ENCODE measurements around the gene AGTRAP.

AGTRAP gene

DNA sequence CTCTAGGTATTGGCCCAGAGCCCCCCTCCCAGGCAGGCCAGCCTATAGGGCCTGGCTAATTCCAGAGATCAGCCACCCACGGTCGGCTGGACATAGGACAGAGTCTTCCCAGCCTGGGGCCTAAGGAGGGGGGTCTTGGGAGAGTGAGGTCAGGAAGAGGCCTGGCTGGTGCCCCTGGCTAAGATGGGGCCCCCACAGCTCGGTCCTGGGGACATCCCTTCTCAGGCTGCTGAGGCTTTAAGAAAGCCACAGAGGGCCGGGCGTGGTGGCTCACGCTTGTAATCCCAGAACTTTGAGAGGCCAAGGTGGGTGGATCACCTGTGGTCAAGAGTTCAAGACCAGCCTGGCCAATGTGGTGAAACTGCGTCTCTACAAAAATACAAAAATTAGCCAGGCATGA, 28.6 kb downstream of the AGTRAP start:
- DNase-seq, result no peak

DNA sequence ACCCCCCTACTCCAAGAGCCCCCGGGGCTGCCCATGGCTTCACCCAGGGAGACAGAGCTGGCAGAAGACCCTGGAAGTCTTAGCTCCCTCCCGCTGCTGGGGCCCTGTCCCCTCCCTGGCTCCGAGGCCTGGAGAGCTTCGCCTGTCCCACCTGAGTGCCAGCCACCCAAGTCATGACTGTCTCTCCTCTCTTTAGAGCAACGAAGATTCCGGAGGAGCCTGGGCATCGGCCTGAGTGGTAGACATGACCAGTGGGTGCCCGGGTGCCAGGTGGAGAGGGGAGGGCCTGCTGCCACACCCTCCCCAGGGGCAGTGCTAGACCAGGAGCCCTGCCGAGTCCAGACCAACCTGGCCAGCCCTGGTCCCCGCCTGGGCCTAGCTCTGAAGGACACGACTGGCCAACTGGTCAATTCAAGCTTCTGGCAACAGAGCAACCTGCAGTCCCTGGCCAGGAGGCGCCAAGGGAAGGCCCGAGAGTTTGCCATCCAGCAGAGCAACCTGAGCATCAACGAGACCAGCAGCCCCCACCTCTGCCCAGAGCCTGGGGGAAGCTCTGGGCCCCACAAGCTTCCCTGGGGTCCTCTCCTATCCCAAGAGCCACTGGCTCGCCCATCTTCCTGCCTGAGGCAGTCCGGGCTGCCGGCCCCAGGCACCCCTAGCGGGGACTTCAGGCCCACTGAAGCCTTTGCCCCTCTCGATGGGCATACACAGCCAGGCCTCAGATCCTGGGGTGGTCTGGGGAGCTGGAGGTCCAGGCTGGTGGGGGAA, 29.9 kb downstream of the AGTRAP start:
- no peak for DNase-seq

DNA sequence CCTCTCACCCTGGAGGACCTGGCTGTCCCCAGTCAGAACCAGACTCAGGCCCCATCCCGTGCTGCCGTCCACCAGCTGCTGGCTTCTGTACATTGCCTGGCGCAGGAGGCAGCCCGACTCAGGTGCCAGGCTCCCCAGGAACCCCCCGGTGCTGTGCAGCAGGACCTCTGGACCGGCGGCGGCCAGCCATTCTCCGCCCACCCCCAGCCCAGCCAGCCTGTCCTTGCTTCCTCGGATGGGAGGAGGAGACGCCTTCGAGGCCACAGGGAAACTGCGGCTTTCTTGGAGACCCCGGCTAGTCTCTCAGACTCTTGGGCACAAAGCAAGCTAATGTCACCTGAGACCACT, 30.5 kb downstream of the AGTRAP start:
- no peak for DNase-seq

DNA sequence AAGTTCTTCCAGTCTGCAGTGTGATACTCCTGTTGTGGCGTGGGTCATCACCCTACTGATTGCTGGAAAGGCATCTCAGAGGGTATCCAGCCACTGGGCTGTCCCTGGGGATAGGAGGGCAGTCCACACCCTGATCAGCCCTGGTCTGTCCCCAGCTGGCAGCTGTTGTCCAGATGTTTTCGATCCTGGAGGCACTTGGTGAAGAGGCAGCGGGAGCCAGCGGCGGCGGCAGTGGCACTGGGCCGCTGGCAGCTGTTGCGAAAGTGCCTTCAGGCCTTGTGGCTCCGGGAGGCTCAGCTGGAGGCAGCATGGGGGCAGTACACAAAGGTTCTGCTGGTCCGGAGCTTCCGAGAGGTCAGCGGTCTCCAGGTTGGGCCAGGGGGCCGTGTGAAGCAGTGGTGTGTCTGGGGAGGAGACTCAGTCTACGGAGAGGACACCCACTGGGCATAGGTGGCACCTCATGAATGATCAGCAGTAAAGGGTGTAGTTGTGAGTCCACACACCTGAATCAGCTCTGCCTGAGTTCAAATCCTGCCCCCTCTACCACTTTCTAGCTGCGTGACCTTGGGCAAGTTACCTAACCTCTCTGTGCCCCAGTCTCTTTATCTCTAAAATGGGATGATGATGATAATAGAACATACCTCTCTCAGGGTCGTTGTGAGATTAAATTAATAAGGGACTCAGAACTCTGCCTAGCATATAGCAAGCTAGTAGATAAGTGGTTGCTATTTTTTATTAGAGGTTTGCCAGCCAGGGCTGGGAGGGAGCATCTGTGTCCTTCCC, 32.2 kb downstream of the AGTRAP start:
- DNase-seq, result no peak

DNA sequence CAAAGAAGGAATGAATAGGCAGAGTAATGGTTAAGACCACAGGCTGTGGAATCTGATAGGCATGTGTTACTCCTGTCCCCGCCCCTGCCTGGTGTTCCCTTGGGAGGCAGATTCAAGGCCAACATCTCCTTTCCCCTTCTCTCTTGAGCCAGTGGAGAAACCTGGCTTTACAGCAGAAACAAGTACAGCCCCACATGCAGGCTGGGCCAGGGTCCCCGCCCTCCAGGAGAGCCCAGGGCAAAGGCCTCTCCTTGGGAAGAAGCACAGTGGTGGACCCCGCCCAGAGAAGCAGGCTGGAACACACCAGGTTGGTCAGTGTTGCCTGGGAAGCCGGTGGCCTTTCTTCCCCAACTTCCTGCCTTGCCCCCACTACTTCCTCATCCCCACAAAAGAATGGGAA, 32.9 kb downstream of the AGTRAP start:
- no peak for DNase-seq

DNA sequence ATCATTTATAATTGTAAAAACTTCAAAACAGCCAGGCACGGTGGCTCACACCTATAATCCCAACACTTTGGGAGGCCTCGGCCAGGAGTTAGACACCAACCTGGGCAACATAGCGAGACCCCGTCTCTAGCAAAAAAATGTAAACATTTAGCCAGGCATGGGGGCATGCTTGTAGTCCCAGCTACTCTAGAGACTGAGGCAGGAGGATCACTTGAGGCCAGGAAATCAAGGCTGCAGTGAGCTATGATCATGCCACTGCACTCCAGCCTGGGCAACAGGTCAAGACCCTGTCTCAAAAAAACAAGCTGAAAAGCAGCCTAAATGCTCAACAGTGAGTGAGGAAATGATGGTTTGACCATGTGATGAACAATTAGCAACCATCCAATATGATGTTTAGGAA, 33.3 kb downstream of the AGTRAP start:
- DNase-seq, result no peak

DNA sequence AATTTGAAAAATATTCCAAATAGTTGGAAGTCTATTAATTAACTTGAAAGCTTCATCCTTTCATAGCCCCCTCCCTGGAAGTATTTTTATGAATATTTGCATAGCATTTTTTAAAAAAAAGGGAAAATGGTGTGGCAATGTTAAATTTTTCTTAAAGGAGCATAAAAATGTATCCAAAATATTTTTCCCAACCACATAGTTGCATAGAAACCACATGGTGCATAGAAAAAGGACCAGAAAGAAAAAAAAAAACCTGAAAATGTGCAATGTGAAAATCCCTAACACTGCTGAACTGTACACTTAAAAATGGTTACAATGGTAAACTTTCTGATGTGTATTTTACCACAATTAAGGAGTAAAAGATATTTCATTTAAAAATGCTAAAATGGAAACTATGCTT, 34.1 kb downstream of the AGTRAP start:
- no peak for DNase-seq

DNA sequence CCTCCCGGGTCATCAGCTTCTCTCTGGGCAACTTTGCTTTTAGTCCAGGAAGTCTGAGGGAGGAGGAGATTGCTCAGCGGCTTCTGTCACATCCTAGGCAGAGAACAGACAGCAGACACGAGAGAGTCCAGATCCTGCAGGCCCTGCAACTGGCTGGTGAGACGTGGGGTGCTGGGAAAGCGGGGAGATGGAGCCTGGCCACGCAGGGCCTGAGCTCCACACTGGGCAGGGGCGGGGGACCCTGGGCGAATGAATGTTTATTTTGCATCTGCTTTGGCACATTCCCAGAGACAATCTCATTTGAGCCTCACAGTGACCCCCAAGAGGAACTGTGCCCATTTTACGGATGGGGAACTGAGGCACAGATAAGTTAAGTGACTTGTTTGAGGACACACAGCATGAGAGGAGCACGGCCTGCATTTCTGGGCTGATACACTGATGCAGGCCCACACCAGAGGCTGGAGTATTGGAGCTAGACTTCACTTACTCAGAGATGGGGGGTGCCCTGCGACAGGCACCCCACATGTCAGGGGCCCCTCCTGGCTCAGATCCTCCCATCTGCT, 35.6 kb downstream of the AGTRAP start:
- DNase-seq, result no peak

DNA sequence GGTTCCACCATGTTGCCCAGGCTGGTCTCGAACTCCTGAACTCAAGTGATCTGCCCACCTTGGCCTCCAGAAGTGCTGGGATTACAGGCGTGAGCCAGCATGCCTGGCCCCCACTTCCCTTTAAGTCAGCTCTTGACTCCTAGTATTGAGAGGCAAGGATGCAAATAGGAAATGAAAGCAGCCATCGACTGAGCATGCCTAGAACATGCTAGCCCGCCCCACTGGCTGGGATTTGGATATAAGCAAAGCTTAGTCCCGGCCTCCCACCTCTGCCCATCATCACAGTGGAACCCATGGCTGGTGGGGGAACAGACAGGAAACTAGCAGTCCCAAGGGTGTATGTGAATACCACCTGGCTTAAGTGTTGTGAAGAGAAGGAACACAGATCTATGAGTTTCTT, 36.5 kb downstream of the AGTRAP start:
- no peak for DNase-seq

DNA sequence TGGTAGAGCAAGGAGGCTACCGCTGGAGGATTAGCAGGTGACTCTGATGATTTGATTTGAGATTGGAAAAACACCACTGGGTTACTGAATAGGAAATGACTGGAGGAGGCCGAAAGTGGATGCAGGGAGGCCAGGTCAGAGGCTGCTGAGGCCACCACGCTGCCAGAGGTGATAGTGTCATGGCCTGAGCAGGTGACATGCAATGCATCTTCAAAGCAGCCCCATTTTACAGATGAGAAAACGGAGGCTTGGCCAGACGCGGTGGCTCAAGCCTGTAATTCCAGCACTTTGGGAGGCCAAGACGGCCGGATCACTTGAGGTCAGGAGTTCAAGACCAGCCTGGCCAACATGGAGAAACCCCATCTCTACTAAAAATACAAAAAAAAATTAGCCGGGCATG, 38.8 kb downstream of the AGTRAP start:
- DNase-seq, result no peak

DNA sequence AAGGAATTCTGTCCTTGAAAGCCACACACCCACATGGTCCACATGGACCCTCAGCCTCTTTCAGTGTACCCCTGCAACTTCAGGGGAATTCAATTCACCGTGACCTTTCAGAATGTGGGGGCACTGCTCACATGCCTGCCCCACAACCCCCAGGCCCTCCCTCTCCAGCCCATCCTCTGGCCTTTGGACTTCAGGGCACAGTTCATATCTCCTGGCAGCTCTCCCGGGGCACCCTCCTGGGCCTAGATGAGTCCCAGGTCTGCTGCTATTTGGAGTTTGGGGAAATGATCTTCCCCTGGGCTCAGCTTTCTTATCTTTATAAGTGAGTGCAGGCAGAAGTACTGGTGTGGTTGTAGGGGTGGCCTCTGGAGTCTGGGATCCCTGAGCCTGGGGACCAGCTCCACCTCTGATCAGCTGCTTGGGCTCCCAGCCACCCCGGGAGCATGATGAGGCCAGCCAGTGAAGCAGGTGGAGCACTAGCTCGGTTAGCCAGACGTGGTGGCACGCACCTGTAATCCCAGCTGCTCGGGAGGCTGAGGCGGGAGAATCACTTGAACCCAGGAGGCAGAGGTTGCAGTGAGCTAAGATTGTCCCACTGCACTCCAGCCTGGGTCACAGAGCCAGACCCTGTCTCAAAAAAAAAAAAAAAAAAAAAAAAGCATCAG, 41.9 kb downstream of the AGTRAP start:
- DNase-seq, result no peak

DNA sequence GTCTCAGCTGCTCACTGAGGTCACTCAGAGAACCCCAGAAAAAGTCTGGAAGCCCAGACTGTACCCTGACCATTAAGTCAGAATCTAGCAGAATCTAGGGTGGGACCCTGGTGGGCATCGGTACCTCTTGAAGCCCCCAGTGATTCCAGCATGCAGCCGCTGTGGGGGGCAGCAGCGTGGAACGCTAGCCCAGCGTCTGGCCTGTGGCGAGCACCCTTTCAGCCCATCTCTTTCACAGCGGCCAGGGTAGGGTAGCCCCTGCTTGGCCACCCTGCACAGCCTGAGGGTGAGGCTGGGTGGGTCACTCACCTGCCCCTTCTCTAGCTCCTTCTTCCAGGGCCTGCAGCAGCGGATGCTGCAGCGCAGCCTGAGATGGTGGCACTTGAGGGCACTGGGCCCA, 42.4 kb downstream of the AGTRAP start:
- DNase-seq, result no peak

DNA sequence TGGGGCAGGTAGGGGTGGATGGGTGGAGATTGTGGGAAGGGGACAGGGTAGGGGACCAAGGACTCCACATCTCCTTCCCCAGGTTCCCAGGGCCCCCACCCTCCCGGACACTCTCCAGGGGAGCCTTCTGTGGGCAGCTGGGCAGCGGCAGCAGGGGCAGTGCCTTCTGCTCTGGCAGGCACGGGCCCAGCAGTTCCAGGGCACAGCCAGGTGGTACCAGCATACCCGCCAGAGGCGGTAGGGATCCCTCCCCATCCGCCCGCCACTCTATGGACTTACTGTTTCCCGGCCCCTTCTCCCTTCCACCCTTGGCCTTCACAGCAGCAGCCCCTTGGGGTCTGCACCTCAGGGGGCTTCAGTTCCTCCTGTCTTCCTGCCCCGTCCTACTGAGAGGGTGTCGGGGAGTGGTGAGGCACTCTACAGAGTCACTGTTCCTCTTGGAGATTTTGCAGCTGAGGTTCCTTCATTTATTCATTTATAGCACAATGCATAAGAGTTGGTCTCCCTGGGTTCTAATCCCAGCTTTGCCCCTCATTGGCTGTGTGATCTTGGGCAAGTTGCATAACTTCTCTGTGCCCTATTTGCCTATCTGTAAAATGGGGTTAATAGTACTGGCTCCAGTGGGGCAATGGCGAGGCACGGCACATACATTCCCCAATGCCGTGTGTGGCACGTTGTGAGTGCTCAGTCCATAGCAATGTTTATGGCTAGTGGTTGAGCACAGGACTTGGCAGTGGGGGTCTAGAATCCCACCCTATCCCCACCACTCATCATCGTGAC, 43.1 kb downstream of the AGTRAP start:
- DNase-seq, result no peak

DNA sequence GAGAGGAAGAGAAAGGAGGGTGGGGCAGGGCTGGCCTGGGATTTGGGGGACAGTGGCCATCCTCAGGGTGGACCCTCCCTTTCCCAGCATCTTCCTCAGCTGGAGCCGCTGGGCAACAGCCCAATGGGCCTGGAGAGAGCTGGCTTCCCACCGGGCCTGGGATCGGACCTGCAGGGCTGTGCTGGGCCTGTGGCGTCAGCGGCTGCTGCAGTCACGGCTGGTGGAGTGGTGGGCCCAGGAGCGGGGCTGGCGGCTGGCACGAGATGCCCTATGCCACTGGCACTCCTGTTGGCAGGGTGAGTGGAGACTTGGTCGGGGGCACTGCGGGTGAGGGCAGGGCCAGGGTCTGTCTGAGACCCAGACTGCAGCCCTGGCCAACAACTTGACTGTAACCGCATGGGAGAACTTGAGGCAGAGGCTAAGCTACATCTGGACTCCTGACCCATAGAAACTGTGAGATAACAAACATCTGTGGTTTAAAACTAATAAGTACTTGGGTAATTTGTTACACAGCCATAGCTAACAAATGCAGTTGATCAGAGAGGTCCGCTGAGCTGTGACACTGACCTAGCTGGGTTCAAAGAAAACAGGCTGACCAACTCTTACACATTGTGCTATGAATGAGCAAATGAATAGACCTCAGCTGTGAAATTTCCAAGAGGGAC, 43.9 kb downstream of the AGTRAP start:
- DNase-seq, result no peak

DNA sequence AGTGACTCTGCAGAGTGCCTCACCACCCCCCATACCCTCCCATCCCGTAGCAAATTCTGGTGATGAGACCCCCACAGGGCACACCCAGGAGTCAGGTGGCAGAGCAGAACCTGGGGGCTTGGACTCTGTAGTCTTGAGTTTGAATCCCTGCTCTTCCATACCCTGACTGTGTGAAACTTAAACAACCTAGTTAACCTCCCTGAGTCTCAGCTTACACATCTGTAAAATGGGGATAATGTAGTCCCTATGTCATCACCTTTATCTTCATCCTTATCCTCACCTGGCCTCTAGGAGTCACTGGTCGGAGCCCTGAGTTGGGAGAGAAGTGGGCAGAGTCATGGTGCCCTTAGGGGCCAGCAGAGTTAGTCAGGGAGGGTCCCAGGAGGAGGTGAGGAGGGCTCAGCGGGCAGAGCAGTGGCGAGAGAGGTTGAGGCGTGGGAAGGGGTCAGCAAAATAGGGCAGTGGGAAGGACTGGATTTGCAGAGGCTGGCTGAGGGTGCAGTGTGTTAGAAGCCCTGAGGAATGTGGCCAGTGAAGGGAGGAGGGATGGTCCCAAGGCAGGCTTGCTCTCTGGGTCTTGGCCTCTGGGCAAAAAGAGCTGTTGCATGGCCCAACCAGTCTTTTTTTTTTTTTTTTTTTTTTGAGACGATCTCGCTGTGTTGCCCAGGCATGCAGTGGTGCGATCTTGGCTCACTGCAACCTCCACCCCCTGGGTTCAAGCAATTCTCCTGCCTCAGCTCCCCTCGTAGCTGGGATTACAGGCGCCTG, 44.6 kb downstream of the AGTRAP start:
- DNase-seq, result no peak

DNA sequence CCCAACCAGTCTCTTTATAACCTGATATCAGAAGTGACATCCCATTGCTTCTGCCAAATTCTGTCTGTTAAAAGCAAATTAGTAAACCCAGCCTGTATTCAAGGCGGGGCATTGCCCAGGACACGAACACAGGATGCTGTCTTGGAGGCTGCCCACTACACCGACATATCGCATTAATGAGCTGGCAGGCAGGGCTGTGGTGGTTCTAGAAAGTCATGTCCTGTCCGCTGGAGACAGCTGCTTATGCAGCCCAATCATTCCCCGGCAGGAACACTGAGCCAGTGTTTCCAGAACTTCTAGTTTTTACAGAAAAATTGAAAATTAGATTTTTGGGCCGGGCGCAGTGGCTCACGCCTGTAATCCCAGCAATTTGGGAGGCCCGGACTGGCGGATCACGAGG, 45.4 kb downstream of the AGTRAP start:
- DNase-seq, result no peak

DNA sequence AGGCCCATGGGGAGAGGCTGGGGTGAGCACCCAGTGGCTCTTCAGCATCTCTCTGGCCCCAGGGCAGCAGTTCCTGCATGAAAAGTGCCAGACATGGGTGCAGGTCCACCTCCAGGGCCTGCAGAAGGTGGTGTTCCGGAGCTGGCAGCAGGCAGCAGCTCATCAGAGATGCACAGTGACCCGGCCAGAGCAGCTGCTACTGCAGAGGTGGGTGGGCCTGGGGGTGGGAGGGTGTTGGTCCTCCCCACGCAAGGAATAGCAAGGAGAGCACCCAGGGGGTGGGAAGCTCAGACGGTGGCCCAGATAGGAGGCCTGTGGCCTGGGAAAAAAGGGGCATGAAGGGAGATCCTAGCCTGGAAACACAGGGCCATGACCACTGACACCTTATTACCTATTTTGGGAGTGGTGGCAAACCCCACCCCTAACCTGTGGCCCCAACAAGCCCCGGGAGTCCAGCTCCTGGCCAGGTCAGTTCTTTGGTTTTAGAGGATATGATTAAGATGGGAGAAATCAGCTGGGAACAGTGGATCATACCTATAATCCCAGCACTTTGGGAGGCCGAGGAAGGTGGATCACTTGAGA, 46.3 kb downstream of the AGTRAP start:
- DNase-seq, result no peak

DNA sequence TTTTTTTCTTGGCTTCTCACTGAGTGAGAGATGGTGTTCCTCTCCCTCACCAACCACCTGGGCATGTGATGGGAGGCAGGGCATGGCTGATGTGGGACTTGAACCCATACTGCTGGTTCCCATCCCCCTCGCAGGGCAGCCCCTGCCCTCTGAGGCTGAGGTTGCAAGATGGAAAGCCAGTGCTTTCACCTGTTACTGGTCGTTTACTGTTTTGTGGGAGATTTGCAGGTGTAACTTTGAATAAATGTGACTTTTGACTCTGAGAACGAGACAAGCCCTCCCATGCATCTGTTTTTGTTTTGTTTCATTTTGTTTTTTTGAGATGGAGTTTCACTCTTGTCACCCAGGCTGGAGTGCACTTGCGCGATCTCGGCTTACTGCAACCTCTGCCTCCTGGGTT, 47.6 kb downstream of the AGTRAP start:
- no peak for DNase-seq

DNA sequence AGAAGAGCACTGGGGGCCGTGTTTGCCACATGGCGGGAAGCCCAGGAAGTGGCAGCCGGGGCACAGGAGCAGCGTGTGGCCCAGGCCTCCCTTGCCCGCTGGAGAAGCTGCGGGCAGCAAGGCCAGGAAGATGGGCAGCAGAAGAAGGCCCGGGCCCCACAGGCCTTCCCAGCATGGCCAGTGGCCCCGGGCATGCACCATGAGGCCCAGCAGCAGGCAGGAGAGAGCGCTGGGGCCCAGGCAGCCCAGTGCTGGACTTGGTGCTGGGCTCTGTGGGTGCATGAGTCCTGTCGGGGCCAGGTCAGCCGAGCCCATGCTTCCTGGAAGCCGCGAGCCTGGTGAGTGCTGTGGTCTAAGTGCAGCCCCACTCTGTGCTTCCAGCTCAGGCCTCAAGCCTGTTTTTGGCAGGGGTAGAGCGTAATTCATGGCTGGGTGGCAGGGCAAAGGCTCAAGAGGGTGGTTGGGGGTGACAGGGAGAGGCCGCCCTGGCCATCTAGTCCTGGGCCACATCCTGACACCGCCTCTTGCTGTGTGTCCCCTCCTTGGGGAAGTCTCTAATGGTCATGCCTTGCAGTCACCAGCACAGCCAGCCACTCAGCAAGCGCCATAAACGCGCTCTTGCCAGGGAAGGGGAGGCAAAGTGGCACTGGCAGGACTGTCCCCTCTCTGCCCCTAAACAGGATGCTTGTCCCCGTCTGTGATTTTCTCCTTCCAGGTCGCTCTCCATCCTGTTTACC, 48.5 kb downstream of the AGTRAP start:
- no peak for DNase-seq

DNA sequence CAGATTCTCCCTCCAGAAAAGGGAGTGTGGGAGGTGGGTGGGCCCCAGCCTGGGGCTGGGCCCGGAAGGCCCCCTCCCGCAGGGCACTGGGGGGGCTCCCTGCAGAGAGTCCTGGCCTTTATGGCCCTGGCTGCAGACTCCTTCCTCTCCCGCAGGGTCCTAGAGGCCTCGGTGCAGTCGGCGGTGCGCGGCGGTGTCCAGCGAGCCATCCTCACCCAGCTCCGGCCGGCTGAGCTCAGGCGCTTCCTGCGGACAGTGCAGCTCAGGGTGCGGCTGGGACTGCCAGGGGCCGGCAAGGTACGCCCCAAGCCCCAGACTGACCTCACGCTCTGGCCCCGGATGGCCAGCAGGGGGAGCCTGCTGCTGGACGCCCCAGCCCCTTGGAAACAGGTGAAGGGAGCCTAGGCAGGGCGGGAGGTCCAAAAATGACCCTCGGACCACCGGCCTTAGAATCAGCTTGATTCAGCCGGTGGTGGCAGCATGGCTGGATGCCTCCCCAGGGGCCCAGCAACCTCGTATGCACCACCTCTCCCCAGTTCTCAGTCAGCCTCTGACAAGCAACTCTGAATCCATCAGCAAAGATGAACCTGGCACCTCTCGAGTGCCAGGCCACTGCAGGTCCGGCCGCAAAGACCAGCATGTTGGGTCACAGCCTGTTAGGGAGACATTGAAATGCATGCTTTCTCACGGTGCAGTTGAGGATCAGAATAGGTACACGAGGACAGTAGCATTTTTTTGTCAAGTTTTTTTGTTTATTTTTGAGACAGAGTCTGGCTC, 49.2 kb downstream of the AGTRAP start:
- no peak for DNase-seq

Measured in NCI-H526 treated with DMSO at 0.1 percent for 48 hours (cell line).